ENCODE data around the gene GPX2.

DNA sequence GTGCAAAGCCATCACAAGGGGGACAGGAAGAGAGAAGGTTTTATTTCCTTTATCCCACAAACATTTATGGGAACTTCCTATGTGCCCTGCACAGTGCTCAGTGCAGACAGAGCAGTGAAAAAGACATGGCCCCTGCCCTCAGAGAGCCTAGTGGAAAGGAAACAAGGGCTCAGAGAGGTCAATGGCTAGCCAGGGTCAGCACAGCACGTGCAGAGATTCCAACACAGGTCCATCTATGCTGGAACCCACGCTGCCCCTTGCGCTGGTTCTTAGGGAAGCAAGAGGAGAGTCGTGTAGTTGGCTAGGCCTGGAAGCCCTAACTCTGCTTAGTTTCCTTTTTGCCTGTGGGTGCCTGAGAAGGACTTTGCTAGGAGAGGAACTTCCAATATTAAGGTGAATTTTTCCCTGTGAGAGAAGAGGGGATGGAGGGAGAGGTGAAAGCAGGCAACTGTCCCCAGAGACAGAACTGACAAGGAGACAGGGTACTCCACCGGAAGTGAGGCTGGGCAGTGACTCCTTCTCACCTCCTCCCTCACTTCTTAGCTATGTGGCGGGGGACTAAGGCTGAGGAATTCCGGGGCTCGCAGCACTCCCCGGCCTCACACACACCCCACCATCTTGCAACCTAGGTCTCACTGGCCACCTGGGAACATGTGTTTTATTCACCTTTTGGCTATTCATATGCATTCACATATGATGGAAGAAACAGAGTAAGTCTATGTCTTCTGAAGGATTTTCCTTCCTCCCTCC is 12.1 kb upstream of the GPX2 start:
- TF ChIP-seq, protein P1, sequence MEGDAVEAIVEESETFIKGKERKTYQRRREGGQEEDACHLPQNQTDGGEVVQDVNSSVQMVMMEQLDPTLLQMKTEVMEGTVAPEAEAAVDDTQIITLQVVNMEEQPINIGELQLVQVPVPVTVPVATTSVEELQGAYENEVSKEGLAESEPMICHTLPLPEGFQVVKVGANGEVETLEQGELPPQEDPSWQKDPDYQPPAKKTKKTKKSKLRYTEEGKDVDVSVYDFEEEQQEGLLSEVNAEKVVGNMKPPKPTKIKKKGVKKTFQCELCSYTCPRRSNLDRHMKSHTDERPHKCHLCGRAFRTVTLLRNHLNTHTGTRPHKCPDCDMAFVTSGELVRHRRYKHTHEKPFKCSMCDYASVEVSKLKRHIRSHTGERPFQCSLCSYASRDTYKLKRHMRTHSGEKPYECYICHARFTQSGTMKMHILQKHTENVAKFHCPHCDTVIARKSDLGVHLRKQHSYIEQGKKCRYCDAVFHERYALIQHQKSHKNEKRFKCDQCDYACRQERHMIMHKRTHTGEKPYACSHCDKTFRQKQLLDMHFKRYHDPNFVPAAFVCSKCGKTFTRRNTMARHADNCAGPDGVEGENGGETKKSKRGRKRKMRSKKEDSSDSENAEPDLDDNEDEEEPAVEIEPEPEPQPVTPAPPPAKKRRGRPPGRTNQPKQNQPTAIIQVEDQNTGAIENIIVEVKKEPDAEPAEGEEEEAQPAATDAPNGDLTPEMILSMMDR (conservative IDR thresholded peaks at IDR 0.05; ENCODE audit: low read length), result no peak
- TF ChIP-seq EZH2phosphoT487 (IDR thresholded peaks at IDR 0.05; ENCODE audit: borderline replicate concordance, low read depth, low read length), result no peak
